Neural cell (in vitro differentiated cells): Measurements from ENCODE around the gene DRD5. TPM values are rescaled to one million over a fixed set of nuclear protein-coding genes. Genes with fewer than 3 reads are reported as not detected.

ENCODE experiments used
- H2AFZ ChIP-seq: fragments of 200-600, 300-800 bp; sonication (generic), shearing (Covaris generic); 2 replicates; pipeline ENCODE4 v1.6.0; 2014; ENCODE audit warnings: low read depth, mild to moderate bottlenecking, antibody characterized with exemption, low read length, moderate library complexity
- H3F3A ChIP-seq: fragments of 200-600 bp; shearing (Covaris generic); 2 replicates; pipeline ENCODE4 v1.6.1; 2016; ENCODE audit warnings: mild to moderate bottlenecking, moderate library complexity, mixed read lengths, antibody characterized with exemption, low read length; ENCODE audit not compliant: insufficient read depth, poor library complexity, severe bottlenecking
- H3K27ac ChIP-seq: fragments of 200-600, 300-800 bp; sonication (generic), shearing (Covaris generic); 2 replicates; pipeline ENCODE4 v1.5.1; 2014; ENCODE audit warnings: mild to moderate bottlenecking, low read length, moderate library complexity
- H3K27me3 ChIP-seq: fragments of 300-800, 200-600 bp; sonication (generic), shearing (Covaris generic); 2 replicates; pipeline ENCODE4 v1.6.0; 2014; ENCODE audit warnings: mild to moderate bottlenecking, low read depth, low read length, moderate library complexity; ENCODE audit not compliant: insufficient read depth
- H3K36me3 ChIP-seq: fragments of 300-800, 200-600 bp; sonication (generic), shearing (Covaris generic); 2 replicates; pipeline ENCODE4 v1.5.1; 2014; ENCODE audit warnings: mild to moderate bottlenecking, antibody characterized with exemption, low read length, moderate library complexity; ENCODE audit not compliant: insufficient read depth
- H3K4me2 ChIP-seq: fragments of 300-800, 200-600 bp; sonication (generic), shearing (Covaris generic); 2 replicates; pipeline ENCODE4 v1.6.0; 2014; ENCODE audit warnings: mild to moderate bottlenecking, low read length
- H3K4me3 ChIP-seq: fragments of 300-800, 200-600 bp; sonication (generic), shearing (Covaris generic); 2 replicates; pipeline ENCODE4 v1.5.1; 2014; ENCODE audit warnings: mild to moderate bottlenecking, low read length, moderate library complexity
- H3K79me2 ChIP-seq: fragments of 200-600 bp; shearing (Covaris generic); replicated peaks from 2 replicates; pipeline ENCODE4 v1.6.0; 2014; ENCODE audit warnings: mild to moderate bottlenecking, low read length, moderate library complexity; ENCODE audit not compliant: insufficient read depth
- H3K9ac ChIP-seq: fragments of 300-800, 200-600 bp; sonication (generic), shearing (Covaris generic); 2 replicates; pipeline ENCODE4 v1.6.1; 2016; ENCODE audit warnings: mild to moderate bottlenecking, low read length, mixed read lengths
- H3K9me2 ChIP-seq: fragments of 200-600 bp; shearing (Covaris generic); 2 replicates; pipeline ENCODE4 v1.6.1; 2016; ENCODE audit warnings: mild to moderate bottlenecking, low read length, mixed read lengths; ENCODE audit not compliant: insufficient read depth
- H3K9me3 ChIP-seq: fragments of 200-600, 300-800 bp; sonication (generic), shearing (Covaris generic); 2 replicates; pipeline ENCODE4 v1.6.1; 2016; ENCODE audit warnings: mild to moderate bottlenecking, mixed run types, low read length, moderate library complexity, mixed read lengths
- H4K20me1 ChIP-seq: fragments of 200-600 bp; shearing (Covaris generic); 2 replicates; pipeline ENCODE4 v1.6.1; 2016; ENCODE audit warnings: mild to moderate bottlenecking, mixed run types; ENCODE audit not compliant: insufficient read depth
- CTCF ChIP-seq: fragments of 450-650 bp; IDR thresholded peaks from 2 replicates; pipeline ENCODE4 v1.5.1; 2014; ENCODE audit warnings: antibody characterized with exemption, mild to moderate bottlenecking, moderate library complexity; ENCODE audit not compliant: poor library complexity, severe bottlenecking
- EP300 ChIP-seq: fragments of 450-650 bp; conservative IDR thresholded peaks from 2 replicates; pipeline ENCODE4 v1.6.1; 2014; ENCODE audit warnings: antibody characterized with exemption, mild to moderate bottlenecking, moderate library complexity; ENCODE audit not compliant: poor library complexity, severe bottlenecking
- EZH2 ChIP-seq: fragments of 200-600, 300-800 bp; shearing (Covaris generic), sonication (generic); IDR thresholded peaks from 2 replicates; pipeline ENCODE4 v1.6.1; 2014; ENCODE audit warnings: antibody characterized with exemption, low read length, borderline replicate concordance, mild to moderate bottlenecking; ENCODE audit not compliant: insufficient read depth, poor library complexity, severe bottlenecking
- MXI1 ChIP-seq: fragments of 450-650 bp; conservative IDR thresholded peaks from 2 replicates; pipeline ENCODE4 v1.6.1; 2014; ENCODE audit warnings: antibody characterized with exemption, mild to moderate bottlenecking; ENCODE audit not compliant: poor library complexity, severe bottlenecking
- POLR2AphosphoS5 ChIP-seq: IDR thresholded peaks from 2 replicates; pipeline ENCODE4 v1.6.1; 2012
- RAD21 ChIP-seq: fragments of 450-650 bp; conservative IDR thresholded peaks from 2 replicates; pipeline ENCODE4 v1.6.1; 2014; ENCODE audit warnings: antibody characterized with exemption, mild to moderate bottlenecking, moderate library complexity
- REST ChIP-seq: IDR thresholded peaks from 2 replicates; pipeline ENCODE4 v1.6.1; 2012; ENCODE audit warnings: borderline replicate concordance
- SMC3 ChIP-seq: fragments of 450-650 bp; conservative IDR thresholded peaks from 2 replicates; pipeline ENCODE4 v1.6.1; 2014; ENCODE audit warnings: antibody characterized with exemption, mild to moderate bottlenecking, moderate library complexity; ENCODE audit not compliant: poor library complexity
- TAF1 ChIP-seq: IDR thresholded peaks from 2 replicates; pipeline ENCODE4 v1.6.1; 2012; ENCODE audit warnings: low read depth
- polyA plus RNA-seq: library from polyadenylated mRNA; depleted of rRNA; stranded (reverse); fragments of >200 nt; gene quantifications from 2 replicates; pipeline ENCODE4 v1.2.3, GENCODE V29; 2014

DRD5 gene
- polyA plus RNA-seq, 1 donor from 2014 or later, result 0.33 TPM

GRCh38 chr4:9820343-9820742, 38.9 kb downstream of the DRD5 start:
- Histone ChIP-seq H3K27ac (no peak overlapping the region), H3K79me2 (no peaks in the 10 kb centered on the region), H3K4me3 (no peak overlapping the region), H3K4me2 (no peak overlapping the region), H3F3A (no peaks in the 10 kb centered on the region), H3K9me3 (no peaks in the 10 kb centered on the region), H2AFZ (no peak overlapping the region), H3K27me3 (no peaks in the 10 kb centered on the region), H3K36me3 (no peaks in the 10 kb centered on the region), H4K20me1 (no peaks in the 10 kb centered on the region), H3K9ac (no peak overlapping the region), H3K9me2 (no peaks in the 10 kb centered on the region)
- TF ChIP-seq REST, result no peak
- TF ChIP-seq CTCF, result no peak
- TF ChIP-seq MXI1, result no peak

- H3K36me3 ChIP-seq, result no peaks in the 10 kb centered on the region
- H3F3A ChIP-seq, result no peaks in the 10 kb centered on the region
- H3K4me3 ChIP-seq, result no peak overlapping the region
- H2AFZ ChIP-seq, result no peak overlapping the region
- no peaks in the 10 kb centered on the region for H3K9me2 ChIP-seq
- TF ChIP-seq EZH2, result no peak
- no peak for TF ChIP-seq CTCF
- TF ChIP-seq POLR2AphosphoS5, result no peak
- TF ChIP-seq SMC3, result no peak
- TF ChIP-seq RAD21, result no peak
- TF ChIP-seq EP300, result no peak
- TF ChIP-seq TAF1, result no peak
- TF ChIP-seq REST, result no peak
- no peak for TF ChIP-seq MXI1
- H4K20me1 ChIP-seq, result no peaks in the 10 kb centered on the region
- no peak overlapping the region for H3K27ac ChIP-seq
- H3K4me2 ChIP-seq, result no peak overlapping the region
- H3K27me3 ChIP-seq, result no peaks in the 10 kb centered on the region
- no peaks in the 10 kb centered on the region for H3K79me2 ChIP-seq
- H3K9me3 ChIP-seq, result no peaks in the 10 kb centered on the region
- no peak overlapping the region for H3K9ac ChIP-seq
These were observed 43.6 kb downstream of the DRD5 start for GRCh38 chr4:9825049-9825448.
